Testis (tissue), 3 donors: ENCODE data around the gene C16orf89. TPM values are rescaled to one million over a fixed set of nuclear protein-coding genes. Genes with fewer than 3 reads are reported as not detected.
"Not testable (repeated sequence)": the region's sequence is repeated elsewhere in the genome, so short reads cannot be mapped to it uniquely, and the experiment has no call there.

Experiments used
- DNase-seq: peaks from one replicate; pipeline ENCODE4 v3.0.0-alpha.2; 2019
- H3K27ac ChIP-seq, 2 donors: fragments of 200-600 bp; sonication (generic); one replicate each; pipeline ENCODE4 v1.5.1; 2019
- H3K27me3 ChIP-seq: fragments of 200-600 bp; sonication (generic); one replicate; pipeline ENCODE4 v1.5.1; 2019
- H3K36me3 ChIP-seq: fragments of 200-600 bp; sonication (generic); one replicate; pipeline ENCODE4 v1.5.1; 2017; ENCODE audit warnings: low read depth; ENCODE audit errors: missing control alignments
- H3K4me1 ChIP-seq: fragments of 200-600 bp; sonication (generic); one replicate; pipeline ENCODE4 v1.5.1; 2019
- H3K4me3 ChIP-seq, 2 donors: fragments of 200-600 bp; sonication (generic); one replicate each; pipeline ENCODE4 v1.5.1; 2017 to 2019
- H3K9me3 ChIP-seq: fragments of 200-600 bp; sonication (generic); one replicate; pipeline ENCODE4 v1.5.1; 2017
- CTCF ChIP-seq, 3 experiments: fragments of 450-650 bp in 2 of 3; fragments of 200-600 bp in 1 of 3; sonication (generic) in 1 of 3; IDR thresholded peaks; one replicate each; pipeline ENCODE4 v1.5.1; 2016 to 2019; ENCODE audit warnings: antibody characterized with exemption in 3 of 3, mild to moderate bottlenecking in 2 of 3, moderate library complexity in 1 of 3
- POLR2A ChIP-seq: fragments of 450-650 bp; IDR thresholded peaks from one replicate; pipeline ENCODE4 v1.6.1; 2017; ENCODE audit warnings: antibody characterized with exemption, mild to moderate bottlenecking, moderate library complexity
- WGBS, 2 donors: methylation state at CpG; one replicate each; pipeline ENCODE4 v1.1.5; 2018; 5-methylcytosine and 5-hydroxymethylcytosine counted together
- intact Hi-C: fragments of 100-400 bp; cut with DNase I; formaldehyde crosslinking; loops from one replicate; pipeline ENCODE4 v1.15.1; 2023; ENCODE audit warnings: low total_unique reads
- polyA plus RNA-seq: library from polyadenylated mRNA; stranded (reverse); fragments of 350-450 nt; fragmentation: Illumina TruSeq; extraction: RNeasy Lipid Tissue Mini Kit (QIAGEN cat#74804); gene quantifications from one replicate; pipeline ENCODE4 v1.2.3, GENCODE V29; 2014; ENCODE audit warnings: low read depth, low replicate concordance; ENCODE audit not compliant: insufficient read depth
- total RNA-seq, 2 donors: library from RNA; depleted of rRNA; stranded (reverse); fragments of >200 nt; gene quantifications; one replicate each; pipeline ENCODE4 v1.2.3, GENCODE V29; 2016

Gene C16orf89
- total and polyA plus RNA-seq, 3 donors from 2014 or later, result 1.2 to 10.8 (median 2.4) TPM

DNA sequence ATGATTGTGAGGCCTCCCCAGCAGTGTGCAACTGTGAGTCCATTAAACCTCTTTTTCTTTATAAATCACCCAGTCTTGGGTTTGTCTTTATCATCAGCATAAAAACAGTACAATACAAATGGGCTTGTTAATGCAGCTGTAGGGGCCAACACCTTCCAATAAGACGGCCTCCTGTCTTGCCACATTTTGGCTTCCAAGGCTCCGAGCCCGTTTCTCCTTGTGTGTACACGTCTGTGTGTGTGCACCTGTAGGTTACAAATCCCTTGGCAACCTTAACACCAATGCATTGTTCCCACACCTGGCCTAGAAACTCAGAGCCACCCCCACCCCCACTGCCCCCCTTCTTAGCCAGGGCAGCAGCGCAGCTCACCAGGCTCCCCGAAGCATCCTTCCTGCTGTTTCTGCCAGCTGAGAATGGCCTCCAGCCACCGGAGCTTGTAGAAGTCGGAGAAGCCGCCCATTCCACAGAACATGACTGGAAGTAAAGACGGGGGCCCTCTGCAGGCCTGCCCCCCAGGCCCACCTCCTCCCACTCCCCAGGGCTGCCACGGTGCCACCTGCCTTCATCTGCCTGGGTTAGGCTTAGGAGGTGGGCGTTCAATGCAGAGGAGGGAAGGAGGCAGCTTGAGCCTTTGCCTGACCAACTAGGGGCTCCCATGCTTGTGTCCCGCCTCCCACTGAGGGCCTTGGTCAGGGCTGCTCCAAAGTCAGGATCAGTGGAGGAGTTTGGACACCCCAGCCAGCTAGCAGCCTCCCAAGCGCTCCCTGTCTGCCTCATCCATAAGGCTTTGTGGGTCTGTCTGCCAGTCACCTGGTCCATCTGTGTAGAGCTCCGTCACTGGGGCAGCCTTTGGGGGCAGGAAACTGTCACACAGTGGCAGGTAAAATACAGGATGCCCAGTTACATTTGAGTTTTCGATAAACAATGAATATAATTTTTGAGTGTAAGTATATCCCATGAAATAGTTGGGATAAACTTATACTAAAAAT lies 10.6 kb downstream of the C16orf89 start:
- H3K4me3 ChIP-seq, result no peak overlapping the region
- intact Hi-C loops, result no loop called here
- no peak for TF ChIP-seq POLR2A
- TF ChIP-seq CTCF (IDR thresholded peaks at IDR 0.05), result no peak
- H3K27ac ChIP-seq, result no peak overlapping the region
- H3K36me3 ChIP-seq, result no peaks in the 10 kb centered on the region
- no peaks in the 10 kb centered on the region for H3K4me1 ChIP-seq
- no peaks in the 10 kb centered on the region for H3K9me3 ChIP-seq
- DNase-seq, result no peak
- whole genome bisulfite sequencing, 2 donors, result 90 to 96% methylated on average over 13 to 16 of the region's 16 CpGs
- H3K27me3 ChIP-seq, result no peaks in the 10 kb centered on the region

- no peaks in the 10 kb centered on the region for H3K4me1 ChIP-seq
- no peaks in the 10 kb centered on the region for H3K36me3 ChIP-seq
- intact Hi-C loops, result no loop called here
- no peaks in the 10 kb centered on the region for H3K27me3 ChIP-seq
- H3K27ac ChIP-seq, result no peak overlapping the region
- TF ChIP-seq CTCF (IDR thresholded peaks at IDR 0.05) (no peak), POLR2A (no peak)
- DNase-seq, result no peak
- H3K4me3 ChIP-seq, result no peak overlapping the region
- WGBS, 2 donors, result 82 to 90% methylated on average over 2 of the region's 2 CpGs
- H3K9me3 ChIP-seq, result no peaks in the 10 kb centered on the region
Observed at GRCh38 chr16:5046914-5047313, 18.8 kb downstream of the C16orf89 start.

GRCh38 chr16:5045499-5046115 lies 20.1 kb downstream of the C16orf89 start:
- no peaks in the 10 kb centered on the region for H3K27me3 ChIP-seq
- H3K4me1 ChIP-seq, result no peaks in the 10 kb centered on the region
- no peak for TF ChIP-seq CTCF (IDR thresholded peaks at IDR 0.05)
- WGBS, 2 donors, result 90 to 94% methylated on average over 7 to 8 of the region's 10 CpGs
- H3K4me3 ChIP-seq, result no peak overlapping the region
- no peak for DNase-seq
- no peaks in the 10 kb centered on the region for H3K36me3 ChIP-seq
- intact Hi-C loops, result no loop called here
- H3K9me3 ChIP-seq, result no peaks in the 10 kb centered on the region
- no peak overlapping the region for H3K27ac ChIP-seq

DNA sequence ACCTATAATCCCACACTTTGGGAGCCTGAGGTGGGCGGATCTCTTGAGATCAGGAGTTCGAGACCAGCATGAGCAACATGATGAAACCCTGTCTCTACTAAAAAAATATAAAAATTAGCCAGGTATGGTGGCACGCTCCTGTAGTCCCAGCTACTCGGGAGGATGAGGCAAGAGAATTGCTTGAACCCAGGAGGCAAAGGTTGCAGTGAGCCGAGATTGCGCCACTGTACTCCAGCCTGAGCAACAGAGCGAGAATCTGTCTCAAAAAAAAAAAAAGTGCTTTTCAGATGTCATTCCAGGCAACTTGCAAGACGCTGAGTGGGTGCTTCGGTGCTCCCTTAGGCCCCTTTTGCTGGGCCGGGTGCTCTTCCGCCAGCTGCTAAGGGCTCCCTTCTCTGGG lies 21.2 kb downstream of the C16orf89 start:
- not testable (repeated sequence) for H3K36me3 ChIP-seq, DNase-seq
- 94 to 95% methylated on average over 11 of the region's 11 CpGs for WGBS, 2 donors

DNA sequence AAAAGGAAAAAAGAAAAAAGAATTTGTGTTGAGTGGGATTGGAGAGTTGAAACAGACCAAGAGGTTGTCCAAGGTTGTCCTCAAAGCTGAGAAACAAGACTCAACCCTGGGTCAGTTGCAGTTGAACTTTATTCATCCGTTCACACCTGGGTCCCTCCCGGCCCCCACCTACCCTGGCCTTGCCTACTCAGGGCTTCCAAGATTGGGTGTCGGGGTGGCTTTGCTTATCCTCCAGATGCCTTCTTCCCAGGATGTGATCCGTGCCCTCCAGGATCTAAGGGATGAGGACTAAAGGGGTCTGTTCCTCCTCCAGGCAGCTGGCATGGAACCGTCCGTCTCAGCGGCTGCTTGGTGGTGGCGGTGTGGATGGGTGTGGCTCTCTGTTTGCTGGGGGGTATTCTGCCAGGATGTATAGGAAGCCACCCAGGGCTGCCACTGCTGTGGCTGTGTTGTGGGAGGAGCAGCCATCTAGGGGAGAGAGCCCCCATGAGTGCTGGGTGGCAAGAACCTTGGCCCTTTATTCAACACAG lies 21.7 kb downstream of the C16orf89 start:
- TF ChIP-seq POLR2A, result no peak
- TF ChIP-seq CTCF (IDR thresholded peaks at IDR 0.05), result no peak
- no peaks in the 10 kb centered on the region for H3K4me1 ChIP-seq
- intact Hi-C loops, result no loop called here
- H3K4me3 ChIP-seq, result no peak overlapping the region
- DNase-seq, result no peak
- WGBS, 2 donors, result 89 to 92% methylated on average over 8 of the region's 8 CpGs
- H3K27ac ChIP-seq, result no peak overlapping the region
- H3K27me3 ChIP-seq, result no peaks in the 10 kb centered on the region
- no peaks in the 10 kb centered on the region for H3K36me3 ChIP-seq
- no peaks in the 10 kb centered on the region for H3K9me3 ChIP-seq

More for the DNA sequence above, 21.2 kb downstream of the C16orf89 start:
- H3K27me3 ChIP-seq, H3K4me3 ChIP-seq, H3K9me3 ChIP-seq, intact Hi-C loops, H3K4me1 ChIP-seq, H3K27ac ChIP-seq: not testable (repeated sequence)
